ENCODE measurements around the gene OTUB2. TPM values are rescaled to one million over a fixed set of nuclear protein-coding genes. Genes with fewer than 3 reads are reported as not detected.

Gene OTUB2
- total RNA-seq = 1.00 and 2.4 TPM in 2 replicates

GRCh38 chr14:94026173-94026888 lies at the start of gene OTUB2:
OTUB2 (plus strand) TSS chr14:94026340; CDS start chr14:94026538, 198 bp downstream.

DNA sequence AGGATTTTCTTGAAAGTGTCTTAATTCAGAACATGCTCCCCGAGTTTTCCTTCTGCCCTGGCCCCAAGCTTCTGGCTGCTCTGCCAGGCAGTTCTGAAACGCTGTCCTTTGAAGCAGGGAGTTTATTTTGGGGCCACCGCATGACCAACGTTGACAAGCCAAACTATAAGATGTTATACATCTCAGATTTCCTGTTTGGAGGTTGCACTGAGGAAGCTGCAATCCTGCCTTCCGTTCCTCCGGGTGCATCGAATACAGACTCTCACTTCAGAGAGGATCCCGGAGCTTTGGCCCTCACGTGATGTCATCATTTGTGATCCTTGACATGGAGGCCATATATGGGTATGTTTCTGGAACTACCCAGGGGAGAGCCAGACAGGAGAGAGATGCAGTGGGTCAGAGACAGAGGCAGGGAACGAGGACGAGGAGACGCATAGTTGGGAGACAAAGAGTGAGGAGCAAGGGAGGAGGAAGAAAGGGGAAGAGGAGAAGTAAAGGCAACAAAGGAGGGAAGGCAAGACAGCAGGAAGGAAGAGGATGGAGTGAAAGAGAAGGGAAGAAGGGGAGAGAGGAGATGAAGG lies 49.6 kb upstream of the OTUB2 start, which contains the start of gene ASB2:
Gene ASB2 (minus strand): TSS at position 94 of the 581 bp plus-strand sequence. CDS start 12,031 bp downstream, outside the sequence.

DNA sequence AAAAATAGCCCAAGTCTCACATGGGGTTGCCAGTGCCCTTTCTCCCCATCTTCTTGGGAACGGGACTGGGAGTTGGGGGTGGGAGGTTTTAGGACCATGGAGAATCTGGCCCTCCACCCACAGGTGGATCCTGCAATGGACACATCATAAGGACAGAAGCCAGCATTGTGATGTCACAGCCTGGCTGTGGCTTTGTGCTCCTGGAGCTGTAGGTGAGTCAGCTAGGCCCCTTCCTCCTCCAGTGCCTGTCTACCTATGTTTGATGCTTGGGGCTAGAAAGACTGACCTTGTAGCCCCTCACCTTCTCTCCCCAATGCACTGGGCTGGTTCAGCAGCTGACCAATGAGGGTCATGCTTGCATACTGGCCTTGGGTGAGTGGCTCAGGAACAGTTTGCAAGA lies 29.1 kb upstream of the OTUB2 start, which contains the start of gene CCDC197:
Gene CCDC197 (plus strand): TSS at position 220 of the 400 bp plus-strand sequence. CDS start 831 bp downstream, outside the sequence.

DNA sequence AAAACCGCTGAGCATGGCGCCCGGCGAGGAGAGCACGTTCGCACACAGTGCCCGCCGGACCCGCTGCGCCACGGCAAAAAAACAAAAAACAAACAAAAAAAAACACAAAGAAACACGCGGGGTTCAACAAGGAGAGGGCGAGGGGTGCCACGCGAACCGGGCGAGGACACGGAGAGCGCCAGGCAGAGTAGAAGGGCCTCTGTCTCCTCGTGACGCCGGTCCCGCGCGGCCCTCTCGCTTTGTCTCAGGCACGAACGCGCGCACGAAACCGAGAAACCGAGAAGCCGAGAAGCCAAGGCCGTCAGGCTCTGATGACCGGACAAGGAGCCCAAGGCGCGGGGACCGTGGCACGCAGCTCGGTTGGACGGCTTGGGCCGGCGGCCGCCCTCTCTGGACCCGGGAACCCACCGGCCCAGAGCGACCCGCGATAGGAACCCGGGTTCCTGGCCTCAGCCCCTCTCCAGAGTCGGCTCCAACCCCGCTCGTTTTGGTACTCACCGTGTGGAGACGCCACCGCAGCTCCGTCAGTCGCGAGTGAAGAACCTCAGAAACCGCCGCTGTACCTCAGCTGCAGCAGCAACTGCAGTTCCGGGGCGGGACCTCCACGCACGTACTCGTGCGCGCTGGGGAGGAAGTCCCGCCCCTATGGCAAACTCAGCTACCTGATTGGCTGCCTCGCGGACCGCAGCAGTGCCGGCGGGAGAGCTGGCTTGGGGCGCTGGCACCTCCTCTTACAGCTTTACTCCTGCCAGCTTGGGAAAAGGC lies 54.7 kb downstream of the OTUB2 start, which contains the start of the genes DDX24 and IFI27L1:
Gene DDX24 (minus strand): TSS at position 582 of the 765 bp plus-strand sequence. CDS start 1,460 bp downstream, outside the sequence.
Gene IFI27L1 (plus strand): TSS at position 690 of the 765 bp plus-strand sequence. CDS start 15,628 bp downstream, outside the sequence.

Other genes with a start within 250 kb of the OTUB2 start
- gene PRIMA1, start 237.9 kb upstream of the OTUB2 start, total RNA-seq = under 0.01 TPM in 1 of 2 replicates, not detected in the other
- gene FAM181A, start 99.0 kb upstream of the OTUB2 start, total RNA-seq = not detected in 2 replicates
- 1.2 and 3.5 TPM in 2 replicates for gene ASB2, start 49.8 kb upstream of the OTUB2 start, total RNA-seq
- not detected in 2 replicates for gene CCDC197, start 29.0 kb upstream of the OTUB2 start, total RNA-seq
- gene DDX24, start 54.9 kb downstream of the OTUB2 start, total RNA-seq = 114 and 139 TPM in 2 replicates
- gene IFI27L1, start 55.0 kb downstream of the OTUB2 start, total RNA-seq = 23.1 and 27.0 TPM in 2 replicates
- gene IFI27, start 84.4 kb downstream of the OTUB2 start, total RNA-seq = 23.8 and 28.6 TPM in 2 replicates
- 59.8 and 99.0 TPM in 2 replicates for gene IFI27L2, start 103.3 kb downstream of the OTUB2 start, total RNA-seq
- 3.2 and 4.9 TPM in 2 replicates for gene PPP4R4, start 148.0 kb downstream of the OTUB2 start, total RNA-seq

All from uterine smooth muscle cell (primary cell).